HG02870 (cell line): ENCODE measurements around the gene LPAR3.

Source experiments
- ATAC-seq: cut with Tn5 transposase; IDR thresholded peaks from one replicate; pipeline ENCODE4 v1.9.1; 2021; ENCODE audit warnings: mild to moderate bottlenecking, moderate library complexity; ENCODE audit not compliant: unreplicated experiment

The LPAR3 gene

DNA sequence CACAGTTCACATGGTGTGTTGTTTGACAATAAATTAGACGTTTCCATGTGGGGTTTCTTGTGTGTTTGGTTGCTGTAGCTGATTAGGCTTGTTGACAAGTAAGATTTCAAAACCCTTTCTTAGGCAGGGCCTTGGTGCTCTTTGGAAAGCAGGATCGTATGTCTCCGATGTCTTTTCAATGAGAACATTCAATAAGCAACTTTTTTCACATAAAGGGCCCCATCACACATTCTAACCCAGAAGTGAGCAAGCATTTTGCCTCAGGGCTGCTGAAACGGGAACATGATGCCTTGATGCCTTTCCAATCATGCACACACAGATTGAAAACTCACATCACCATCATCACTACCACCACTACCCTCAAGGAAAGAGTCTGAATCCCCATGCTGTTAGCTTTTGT is 33.1 kb downstream of the LPAR3 start:
- no peak for ATAC-seq

- no peak for ATAC-seq
Measured at GRCh38 chr1:84857906-84858305, 35.1 kb downstream of the LPAR3 start.

DNA sequence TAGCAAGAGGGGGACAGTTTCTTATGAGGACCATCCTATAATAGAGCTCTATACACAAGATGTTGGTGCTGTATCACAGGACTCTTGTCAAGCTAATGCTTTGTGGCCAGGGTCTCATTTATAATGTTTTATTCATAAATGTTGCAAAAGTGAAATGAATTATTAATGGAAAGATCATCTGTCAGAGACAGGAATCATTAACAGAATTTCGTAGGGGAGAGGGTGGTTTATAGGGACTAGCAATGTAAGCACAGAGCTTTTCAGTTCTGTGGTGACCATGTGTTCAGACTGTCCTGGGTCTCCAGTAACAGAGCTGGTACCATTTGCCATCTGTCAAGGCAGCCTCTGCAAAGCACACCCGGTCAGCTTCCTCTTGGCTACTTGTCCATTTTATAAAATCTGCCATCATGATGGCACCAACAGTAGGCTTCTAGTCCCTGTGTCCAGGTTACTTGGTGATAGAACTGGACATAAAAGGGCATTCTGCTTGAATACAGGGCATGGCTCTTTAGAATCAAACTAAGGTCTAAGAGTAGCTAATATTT is 36.2 kb downstream of the LPAR3 start:
- no peak for ATAC-seq

DNA sequence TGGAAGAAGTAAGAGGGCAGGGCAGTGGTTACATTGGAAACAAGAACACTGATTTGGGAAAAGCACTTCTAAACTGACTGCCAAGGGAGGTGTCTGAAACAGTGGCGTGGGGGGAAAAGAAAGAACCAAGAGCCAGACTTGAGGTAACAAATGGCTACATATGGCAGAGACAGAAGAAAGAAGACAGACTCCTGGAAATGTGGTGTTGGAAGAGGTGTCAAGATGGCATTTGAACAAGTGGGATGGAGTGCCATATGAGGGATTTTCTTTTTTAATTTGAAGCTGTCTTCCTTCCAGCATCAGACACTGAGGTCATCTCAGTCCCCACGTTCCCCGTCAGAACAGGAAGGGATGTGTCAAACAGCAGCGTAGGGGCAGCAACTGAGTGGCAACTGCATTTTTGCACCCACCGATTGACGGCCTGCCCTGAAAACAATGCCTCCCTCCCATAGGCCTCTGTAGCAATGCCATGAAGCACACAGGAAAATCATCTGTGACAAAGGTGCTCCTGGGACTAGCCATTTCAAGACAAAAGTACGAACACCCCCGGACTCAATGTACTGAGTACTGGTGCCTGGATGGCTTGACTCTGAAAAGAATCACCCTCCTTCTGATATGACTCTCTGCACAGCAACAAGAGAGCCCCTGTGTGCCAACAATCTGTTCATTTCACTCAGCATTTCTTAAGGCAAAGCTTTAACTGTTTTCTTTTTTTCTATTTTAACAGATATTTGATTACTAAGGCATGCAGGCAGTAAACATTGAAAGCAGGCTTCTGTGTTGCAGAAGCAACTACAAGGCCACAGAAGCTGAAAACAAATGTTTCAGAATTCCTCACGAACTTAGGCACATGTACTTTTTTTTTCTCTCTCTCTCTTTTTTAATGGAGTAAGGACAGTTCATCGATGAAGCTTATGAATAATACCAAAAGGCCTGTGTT is 37.0 kb downstream of the LPAR3 start:
- ATAC-seq: no peak

GRCh38 chr1:84855168-84855567 is 37.8 kb downstream of the LPAR3 start:
- no peak for ATAC-seq

- ATAC-seq: peak; percentile 98
Measured at GRCh38 chr1:84853741-84854721, 39.0 kb downstream of the LPAR3 start.

DNA sequence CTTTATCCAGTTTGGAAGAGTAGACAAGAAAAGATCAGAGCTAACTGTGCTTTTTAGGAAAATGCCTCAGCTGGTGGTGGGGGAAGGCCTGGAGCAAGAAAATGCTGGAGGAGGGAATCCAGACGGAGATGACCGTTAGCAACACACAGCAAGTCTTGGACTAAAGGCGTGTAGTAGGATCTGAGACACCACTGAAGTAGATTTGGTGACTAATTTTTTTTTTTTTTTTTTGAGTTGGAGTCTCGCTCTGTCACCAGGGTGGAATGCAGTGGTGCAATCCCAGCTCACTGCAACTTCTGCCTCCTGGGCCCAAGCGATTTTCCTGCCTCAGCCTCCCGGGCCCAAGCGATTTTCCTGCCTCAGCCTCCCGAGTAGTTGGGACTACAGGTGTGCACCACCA is 41.2 kb downstream of the LPAR3 start:
- no peak for ATAC-seq

DNA sequence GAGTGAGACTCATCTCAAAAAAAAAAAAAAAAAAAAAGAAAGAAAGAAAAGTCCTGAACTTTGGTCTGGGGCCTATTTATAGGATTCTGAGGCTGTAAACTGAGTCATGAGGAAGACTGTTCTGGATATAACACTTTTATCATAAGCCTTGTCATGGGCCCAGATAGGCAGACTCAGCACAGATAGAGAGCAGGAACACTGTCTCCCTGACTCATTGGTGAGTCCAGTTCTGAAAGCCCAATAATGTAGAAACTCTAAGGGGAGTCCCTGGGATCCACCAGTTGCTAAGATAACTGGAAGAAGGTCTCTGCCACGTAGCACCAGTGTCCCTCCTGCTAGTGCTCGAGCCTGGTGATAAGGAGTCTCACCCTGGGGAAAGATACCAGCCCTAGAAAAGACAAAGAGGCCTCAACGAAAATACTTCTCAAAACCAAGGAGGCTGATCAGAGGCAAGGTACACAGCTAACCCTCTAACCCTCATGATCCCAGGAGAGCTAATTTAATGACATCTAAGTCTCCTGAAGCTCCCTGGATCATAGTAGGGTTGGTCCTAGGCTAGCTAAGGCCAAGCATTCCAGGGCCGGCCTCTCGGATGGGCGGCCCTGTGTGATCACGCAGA is 43.5 kb downstream of the LPAR3 start:
- ATAC-seq: no peak

- no peak for ATAC-seq
Measured at GRCh38 chr1:84847253-84848250, 45.5 kb downstream of the LPAR3 start.

DNA sequence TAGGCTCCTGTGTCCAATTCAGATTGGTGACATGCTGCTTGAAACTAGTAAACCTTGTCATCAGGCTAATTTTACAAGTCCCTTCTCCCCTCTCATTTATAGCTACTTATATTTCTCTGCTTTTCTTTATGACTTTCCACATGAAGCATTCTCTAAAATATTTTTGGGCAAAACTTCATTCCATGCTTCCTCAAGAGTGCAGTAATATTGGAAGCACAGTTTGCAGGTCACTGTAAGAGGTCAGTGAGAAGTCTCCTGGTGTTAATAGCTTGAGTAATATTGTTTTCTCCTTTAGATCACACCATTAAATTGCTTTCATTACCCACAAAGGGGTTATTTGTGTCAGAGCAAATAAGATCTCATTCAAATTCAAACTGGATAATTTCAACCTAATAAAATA is 46.6 kb downstream of the LPAR3 start:
- no peak for ATAC-seq

DNA sequence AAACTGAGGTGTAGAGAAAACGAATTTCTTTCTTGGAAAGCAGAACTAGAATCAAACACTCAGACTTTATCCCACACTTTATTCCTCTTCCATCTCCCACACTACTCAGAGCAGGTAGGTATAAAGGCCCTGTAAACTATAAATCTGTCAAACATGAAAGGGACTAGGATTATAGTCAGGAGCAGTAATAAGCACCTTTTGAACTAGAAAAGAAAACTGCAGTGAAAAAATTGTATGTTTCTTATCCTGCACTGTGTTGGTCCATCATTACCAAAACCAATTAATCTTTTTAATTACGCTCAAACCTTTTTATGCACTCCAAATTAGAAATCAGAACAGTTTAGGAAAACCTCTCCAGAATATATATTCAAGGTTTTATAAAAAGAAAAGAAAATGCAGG is 47.6 kb downstream of the LPAR3 start:
- no peak for ATAC-seq

- no peak for ATAC-seq
Measured at GRCh38 chr1:84844094-84844493, 48.9 kb downstream of the LPAR3 start.

DNA sequence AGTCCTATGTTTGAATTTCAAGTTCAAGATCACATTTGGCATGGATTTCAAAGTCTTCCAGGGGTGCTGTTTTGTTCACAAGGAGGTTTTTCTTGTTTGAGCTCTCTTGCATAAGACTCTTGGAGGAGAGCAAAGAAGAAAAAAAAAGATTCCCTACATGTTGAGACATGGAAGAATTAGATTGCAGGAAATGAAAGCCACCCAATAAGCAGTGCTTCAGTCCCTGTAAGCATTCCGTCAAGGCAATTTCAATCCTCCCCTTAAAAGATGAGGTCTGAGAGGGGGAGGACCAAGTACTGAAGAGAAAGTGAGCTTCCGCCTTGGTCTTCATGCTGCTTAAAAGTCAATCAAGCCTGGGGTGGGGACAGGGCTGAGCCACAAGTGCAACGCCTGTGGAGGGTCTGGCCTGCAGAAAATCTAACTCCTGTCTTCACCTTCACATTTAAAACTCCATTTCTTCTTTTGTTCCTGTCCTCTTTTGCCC is 50.2 kb downstream of the LPAR3 start:
- no peak for ATAC-seq

DNA sequence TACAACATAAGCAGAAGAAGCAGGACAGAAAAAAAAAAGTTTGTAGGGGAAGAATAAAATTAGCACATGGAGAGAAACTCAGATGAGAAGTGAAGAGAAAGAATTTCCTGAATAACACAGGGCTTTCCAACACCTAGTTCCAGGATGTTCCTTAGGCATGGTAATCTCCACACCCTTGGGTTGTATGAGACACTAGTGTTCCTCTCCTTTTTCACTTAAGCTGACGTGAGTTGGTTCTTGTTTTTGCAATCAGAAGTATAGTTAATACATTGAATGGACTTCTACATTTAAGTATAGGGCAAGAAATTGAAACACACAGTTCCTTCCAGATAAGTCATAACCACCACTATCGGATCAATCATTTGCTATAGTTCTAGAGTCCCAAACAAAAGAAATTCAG is 51.0 kb downstream of the LPAR3 start:
- no peak for ATAC-seq

GRCh38 chr1:84840346-84840745 is 52.7 kb downstream of the LPAR3 start:
- ATAC-seq: no peak

DNA sequence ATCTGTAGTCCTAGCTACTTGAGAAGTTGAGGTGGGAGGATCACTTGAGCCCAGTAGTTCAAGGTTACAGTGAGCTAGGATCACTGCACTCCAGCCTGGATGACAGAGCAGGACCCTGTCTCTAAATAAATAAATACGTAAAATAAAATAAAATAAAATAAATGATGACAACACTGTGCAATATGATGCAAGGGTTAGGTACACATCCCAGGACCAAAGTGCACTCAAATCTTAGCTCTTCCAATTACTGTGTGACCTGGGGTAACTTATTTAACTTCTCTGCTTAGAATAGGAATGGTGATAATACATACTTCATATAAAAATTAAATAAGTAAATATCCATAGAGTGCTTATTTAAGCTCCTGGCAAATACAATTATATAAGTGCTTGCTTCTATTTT is 53.5 kb downstream of the LPAR3 start:
- ATAC-seq: no peak

DNA sequence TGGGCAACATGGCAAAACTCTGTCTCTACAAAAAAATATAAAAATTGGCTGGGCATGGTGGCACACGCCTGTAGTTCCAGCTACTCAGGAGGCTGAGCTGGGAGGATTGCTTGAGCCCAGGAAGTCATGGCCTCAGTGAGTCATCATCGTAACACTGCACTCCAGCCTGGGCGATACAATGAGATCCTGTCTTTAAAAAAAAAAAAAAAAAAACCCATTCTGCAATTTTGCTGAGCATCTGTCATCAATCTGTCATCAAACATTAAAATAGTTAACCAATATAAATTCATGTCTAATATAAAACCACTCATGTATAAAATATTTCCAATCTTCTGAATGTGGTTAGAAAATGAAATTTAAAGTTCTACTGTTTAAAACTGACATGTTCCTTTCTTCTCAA is 56.9 kb downstream of the LPAR3 start:
- ATAC-seq: no peak

DNA sequence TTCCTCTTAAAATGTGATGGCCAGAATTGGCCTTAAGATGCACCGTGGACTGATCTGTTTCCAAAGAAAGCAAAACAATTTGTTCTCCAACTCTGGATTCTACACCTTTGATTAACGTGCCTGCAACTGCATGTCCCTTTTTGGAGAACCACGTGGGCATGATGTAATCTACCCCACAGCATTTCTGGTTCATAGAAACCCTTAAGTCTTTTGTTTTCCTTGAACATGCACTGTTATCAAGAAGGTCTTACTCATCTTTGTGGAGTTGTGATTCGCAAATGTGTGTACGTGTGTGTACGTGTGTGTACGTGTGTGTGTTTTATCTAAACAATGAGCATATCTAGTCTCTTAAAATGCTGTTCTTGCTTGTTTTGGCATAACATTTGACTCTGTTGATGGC is 57.8 kb downstream of the LPAR3 start:
- no peak for ATAC-seq

- no peak for ATAC-seq
Measured at GRCh38 chr1:84834419-84835064, 58.5 kb downstream of the LPAR3 start.
